Stimulated activated CD4-positive, alpha-beta T cell treated with anti-CD3 and anti-CD28 coated beads, Interleukin-1b, Interleukin-23, amount 100 ng/mL, for 4 hours (primary cell): ENCODE results near the gene ACTR2.
"Not testable (repeated sequence)": the region's sequence is repeated elsewhere in the genome, so short reads cannot be mapped to it uniquely, and the experiment has no call there.

Source experiments
- DNase-seq, 2 donors: peaks; one replicate each; pipeline ENCODE4 v3.0.0-alpha.2; 2020; ENCODE audit warnings: low read depth in 2 of 2

Gene ACTR2

GRCh38 chr2:65313126-65313953 lies 85.7 kb downstream of the ACTR2 start:
- DNase-seq: no peak

DNA sequence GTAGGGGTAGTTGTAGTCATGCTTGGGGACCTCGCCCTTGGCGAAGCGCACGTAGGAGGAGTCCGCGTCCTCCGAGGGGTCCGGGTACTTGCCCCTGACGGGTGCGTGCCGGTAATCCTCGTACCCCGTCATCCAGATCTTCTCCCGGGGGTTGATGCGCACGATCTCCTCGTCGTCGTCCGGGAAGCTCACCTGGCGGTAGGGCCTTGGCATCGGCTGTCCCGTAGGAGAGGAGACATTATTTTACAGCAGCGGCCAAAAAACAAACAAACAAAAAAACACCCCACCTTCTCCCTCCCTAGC lies 86.3 kb downstream of the ACTR2 start:
- DNase-seq: no peak

DNA sequence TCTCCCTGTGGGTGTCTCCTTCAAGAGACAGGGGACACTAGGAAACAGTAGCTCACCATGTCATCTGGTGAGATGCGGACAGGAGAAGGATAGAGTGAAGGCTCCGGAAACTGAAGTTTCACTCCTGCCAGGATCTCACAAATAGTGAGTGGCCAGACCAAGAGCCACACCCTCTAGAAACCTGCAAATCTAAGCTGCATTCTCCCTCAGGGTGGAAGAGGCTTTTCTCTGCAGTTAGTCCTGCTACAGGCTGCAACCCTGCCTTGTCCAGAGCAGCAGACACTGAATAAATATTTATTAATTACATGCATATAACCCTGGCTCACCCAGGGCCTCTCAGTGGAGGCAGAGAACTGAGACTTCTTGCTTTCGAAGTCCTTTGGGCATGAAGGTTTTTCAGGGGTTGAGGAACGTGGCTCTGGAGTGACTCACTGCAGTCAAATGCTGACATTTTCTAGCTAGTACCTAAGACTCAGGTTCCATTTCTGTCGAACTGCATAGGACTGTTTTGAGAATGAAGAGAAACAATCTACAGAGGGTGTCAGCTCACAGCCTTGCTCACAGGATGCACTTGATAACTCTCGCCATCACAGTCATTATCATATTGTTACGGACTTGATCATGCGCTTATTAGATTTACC lies 87.3 kb downstream of the ACTR2 start:
- no peak for DNase-seq

DNA sequence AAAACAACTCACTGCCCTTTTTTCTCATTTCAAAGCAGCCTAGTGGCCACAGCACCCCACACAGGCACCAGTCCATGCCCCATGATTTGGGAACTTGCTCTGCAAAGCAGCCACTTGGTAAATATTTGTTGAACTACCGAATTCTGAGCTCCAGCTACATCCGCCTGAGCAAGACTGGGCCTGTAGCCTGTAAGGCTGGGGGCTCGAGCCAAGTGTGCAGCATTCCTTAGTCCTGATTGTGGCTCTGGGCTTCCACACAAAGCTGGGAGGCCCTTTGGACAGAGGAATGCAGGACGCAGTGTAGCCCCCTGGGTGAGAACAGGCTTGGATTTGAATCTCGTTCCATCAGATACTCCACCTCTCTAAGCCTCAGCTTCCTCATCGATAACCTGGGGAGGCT lies 88.4 kb downstream of the ACTR2 start:
- no peak for DNase-seq

DNA sequence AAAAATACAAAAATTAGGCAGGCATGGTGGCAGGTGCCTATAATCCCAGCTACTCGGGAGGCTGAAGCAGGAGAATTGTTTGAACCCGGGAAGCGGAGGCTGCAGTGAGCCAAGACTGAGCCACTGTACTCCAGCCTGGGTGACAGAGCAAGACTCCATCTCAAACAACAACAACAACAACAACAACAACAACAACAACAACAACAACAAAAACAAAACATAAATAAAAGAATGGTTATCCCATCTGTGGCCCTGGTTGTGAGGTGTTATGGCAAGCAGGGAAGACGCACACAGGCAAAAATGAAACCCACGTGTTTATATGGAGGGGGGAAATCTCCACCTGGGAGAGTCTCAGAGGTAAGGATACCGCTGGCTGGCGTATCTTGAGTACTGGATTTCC lies 89.7 kb downstream of the ACTR2 start:
- not testable (repeated sequence) for DNase-seq

DNA sequence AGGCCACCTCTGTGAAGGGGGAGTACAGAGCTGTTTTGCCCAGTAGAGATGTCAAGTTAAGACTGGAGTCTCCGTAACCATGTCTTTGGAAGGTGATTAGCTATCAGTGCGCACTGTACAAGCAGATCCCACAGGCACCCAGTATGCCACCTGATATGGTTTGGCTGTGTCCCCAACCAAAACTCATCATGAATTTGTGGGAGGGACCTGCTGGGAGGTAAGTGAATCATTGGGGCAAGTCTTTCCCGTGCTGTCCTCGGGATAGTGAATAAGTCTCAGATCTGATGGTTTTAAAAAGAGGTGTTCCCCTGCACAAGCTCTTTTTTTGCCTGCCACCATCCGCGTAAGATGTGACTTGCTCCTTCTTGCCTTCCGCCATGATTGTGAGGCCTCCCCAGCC lies 90.2 kb downstream of the ACTR2 start:
- no peak for DNase-seq

DNA sequence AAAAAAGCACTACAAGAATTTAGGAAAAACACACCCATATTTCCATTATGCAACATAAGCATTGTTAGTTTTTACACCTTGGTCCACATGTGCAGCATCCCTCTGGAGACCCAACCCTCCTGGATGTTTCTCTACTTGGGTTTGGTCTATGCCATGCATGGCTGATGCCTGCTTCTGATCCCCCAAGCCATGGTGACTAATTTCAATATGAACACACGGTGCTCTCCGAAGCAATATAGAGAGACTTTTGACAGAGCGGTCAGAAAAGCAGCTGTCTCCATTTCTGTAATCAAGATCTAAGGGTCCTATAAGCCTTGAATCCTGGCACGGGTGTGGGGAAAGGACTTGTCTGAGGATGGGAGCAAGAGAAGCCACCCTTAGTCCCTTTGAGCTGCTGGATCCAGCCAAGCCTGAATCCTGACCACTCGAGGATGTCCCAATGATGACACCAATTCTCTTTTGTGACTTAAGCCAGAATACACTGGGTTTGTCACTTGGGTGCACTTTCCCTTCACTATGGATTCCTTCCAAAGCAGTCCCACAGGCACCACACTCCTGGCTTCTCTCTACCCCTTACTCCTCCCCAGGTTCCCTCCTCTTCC lies 91.5 kb downstream of the ACTR2 start:
- no peak for DNase-seq

DNA sequence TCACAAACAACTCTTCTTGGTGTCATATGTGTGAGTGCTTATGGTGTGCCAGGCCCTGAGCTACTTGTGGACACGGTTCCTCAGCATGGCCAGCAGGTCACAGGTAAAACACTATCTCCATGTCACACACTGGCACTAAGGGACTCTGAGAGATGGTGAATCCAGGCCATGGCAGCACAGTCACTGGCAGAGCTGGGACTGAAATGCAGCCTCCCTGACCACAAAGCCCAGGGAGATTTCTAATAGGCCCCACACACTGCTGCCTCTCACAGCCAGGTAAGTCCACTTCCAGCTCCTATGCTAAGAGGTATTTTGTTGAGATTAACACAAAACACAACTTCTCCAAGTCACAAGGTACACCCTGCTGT lies 92.0 kb downstream of the ACTR2 start:
- no peak for DNase-seq

DNA sequence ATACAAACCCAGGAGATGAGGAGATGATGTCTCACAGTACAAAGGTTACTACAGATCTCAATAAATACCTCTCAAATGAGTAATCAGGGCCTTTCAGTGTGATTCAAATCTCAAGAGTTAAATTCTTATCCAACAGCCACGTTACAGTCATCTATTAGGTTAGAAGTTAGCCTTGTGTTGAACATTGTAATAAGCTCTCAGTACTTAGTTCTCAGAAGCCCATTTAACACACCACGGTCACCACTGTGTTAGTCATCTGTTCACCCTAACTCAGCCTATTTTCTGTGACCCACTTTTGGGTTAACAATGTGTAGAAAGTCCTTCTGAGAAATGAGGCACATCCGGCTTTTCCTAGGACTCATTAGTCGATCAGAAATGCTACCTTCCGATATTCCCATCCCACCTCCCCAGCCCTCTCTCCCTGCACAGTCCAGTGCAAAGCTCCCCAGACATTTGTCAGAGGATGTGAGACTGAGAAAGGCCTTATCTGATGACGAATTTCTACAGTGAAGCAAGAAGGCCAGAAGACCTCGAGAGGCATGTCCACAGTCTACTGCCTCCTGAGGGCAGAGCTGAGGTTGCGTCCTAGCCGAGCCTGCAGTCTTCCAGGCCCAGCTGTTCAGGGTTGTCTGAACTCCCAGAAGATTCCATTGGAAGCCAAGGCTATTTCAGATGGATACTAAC lies 92.6 kb downstream of the ACTR2 start:
- DNase-seq: no peak
